SK-N-SH (cell line): ENCODE measurements around the gene MLLT10.

Experiments
- POLR2AphosphoS5 ChIP-seq: IDR thresholded peaks from 2 replicates; pipeline ENCODE4 v1.6.1; 2012; ENCODE audit warnings: low read depth, low read length
- TF ChIP-seq, protein P1 (sequence below): fragments of 200-600 bp; sonication (generic); IDR thresholded peaks from 2 replicates; pipeline ENCODE4 v1.6.1; 2017; ENCODE audit warnings: antibody characterized with exemption, mild to moderate bottlenecking, moderate library complexity
- TF ChIP-seq, protein P2 (sequence below): IDR thresholded peaks from 2 replicates; pipeline ENCODE4 v1.6.1; 2012; ENCODE audit warnings: mild to moderate bottlenecking, low read depth, low read length, moderate library complexity
- TF ChIP-seq, protein P3 (sequence below): fragments of 150-350 bp; IDR thresholded peaks from 2 replicates; pipeline ENCODE4 v1.6.1; 2016; ENCODE audit warnings: mild to moderate bottlenecking, low read depth, low read length

DNA sequence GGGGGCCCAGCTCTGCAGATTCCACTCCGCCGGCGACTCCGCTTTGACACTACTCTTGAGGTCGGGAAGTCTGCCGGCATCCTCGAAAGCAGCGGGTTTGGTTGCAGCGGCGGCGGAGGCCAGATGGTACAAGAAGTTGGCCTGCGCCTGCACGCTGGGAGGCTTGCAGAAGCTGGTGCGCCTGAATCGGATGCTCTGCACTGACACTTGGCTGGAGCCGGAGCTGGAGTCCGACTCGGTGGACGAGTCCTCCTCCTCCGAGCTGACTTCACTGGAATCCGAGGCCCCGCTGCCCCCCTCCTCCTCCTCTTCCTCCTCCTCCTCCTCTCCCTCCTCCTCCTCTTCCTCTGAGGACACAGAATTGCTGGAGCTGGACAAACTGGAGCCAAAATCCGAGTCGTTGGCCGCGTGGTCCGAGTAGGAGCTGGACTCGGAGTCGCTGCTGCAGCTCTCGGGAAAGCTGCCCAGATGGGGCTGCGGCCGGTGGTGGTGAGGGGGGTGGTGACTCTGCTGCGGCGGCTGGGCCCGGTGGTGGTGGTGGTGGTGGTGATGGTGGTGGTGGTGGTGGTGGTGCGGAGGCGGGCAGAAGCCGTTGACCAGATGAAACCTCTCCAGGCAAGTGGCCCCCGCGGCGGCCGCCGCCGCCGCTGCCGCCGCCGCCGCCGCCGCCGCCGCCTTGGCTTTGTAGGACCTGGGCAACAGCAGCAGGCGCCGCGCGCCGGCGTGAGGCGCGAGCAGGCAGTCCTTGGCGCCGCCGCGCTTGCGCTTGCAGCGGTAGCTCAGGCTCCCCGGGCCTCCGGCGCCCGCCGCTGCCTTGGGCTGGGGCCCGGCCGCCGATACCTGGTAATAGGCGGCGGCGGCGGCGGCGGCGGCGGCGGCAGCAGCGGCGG is 17.5 kb upstream of the MLLT10 start:
- TF ChIP-seq, protein P1, sequence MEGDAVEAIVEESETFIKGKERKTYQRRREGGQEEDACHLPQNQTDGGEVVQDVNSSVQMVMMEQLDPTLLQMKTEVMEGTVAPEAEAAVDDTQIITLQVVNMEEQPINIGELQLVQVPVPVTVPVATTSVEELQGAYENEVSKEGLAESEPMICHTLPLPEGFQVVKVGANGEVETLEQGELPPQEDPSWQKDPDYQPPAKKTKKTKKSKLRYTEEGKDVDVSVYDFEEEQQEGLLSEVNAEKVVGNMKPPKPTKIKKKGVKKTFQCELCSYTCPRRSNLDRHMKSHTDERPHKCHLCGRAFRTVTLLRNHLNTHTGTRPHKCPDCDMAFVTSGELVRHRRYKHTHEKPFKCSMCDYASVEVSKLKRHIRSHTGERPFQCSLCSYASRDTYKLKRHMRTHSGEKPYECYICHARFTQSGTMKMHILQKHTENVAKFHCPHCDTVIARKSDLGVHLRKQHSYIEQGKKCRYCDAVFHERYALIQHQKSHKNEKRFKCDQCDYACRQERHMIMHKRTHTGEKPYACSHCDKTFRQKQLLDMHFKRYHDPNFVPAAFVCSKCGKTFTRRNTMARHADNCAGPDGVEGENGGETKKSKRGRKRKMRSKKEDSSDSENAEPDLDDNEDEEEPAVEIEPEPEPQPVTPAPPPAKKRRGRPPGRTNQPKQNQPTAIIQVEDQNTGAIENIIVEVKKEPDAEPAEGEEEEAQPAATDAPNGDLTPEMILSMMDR: no peak
- TF ChIP-seq, protein P2, sequence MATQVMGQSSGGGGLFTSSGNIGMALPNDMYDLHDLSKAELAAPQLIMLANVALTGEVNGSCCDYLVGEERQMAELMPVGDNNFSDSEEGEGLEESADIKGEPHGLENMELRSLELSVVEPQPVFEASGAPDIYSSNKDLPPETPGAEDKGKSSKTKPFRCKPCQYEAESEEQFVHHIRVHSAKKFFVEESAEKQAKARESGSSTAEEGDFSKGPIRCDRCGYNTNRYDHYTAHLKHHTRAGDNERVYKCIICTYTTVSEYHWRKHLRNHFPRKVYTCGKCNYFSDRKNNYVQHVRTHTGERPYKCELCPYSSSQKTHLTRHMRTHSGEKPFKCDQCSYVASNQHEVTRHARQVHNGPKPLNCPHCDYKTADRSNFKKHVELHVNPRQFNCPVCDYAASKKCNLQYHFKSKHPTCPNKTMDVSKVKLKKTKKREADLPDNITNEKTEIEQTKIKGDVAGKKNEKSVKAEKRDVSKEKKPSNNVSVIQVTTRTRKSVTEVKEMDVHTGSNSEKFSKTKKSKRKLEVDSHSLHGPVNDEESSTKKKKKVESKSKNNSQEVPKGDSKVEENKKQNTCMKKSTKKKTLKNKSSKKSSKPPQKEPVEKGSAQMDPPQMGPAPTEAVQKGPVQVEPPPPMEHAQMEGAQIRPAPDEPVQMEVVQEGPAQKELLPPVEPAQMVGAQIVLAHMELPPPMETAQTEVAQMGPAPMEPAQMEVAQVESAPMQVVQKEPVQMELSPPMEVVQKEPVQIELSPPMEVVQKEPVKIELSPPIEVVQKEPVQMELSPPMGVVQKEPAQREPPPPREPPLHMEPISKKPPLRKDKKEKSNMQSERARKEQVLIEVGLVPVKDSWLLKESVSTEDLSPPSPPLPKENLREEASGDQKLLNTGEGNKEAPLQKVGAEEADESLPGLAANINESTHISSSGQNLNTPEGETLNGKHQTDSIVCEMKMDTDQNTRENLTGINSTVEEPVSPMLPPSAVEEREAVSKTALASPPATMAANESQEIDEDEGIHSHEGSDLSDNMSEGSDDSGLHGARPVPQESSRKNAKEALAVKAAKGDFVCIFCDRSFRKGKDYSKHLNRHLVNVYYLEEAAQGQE: no peak
- TF ChIP-seq POLR2AphosphoS5: no peak
- TF ChIP-seq, protein P3, sequence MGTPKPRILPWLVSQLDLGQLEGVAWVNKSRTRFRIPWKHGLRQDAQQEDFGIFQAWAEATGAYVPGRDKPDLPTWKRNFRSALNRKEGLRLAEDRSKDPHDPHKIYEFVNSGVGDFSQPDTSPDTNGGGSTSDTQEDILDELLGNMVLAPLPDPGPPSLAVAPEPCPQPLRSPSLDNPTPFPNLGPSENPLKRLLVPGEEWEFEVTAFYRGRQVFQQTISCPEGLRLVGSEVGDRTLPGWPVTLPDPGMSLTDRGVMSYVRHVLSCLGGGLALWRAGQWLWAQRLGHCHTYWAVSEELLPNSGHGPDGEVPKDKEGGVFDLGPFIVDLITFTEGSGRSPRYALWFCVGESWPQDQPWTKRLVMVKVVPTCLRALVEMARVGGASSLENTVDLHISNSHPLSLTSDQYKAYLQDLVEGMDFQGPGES: no peak
